Measurements from ENCODE around the gene RNF167.

RNF167 gene

GRCh38 chr17:4940555-4941318 lies 669 bp downstream of the RNF167 start:
- no peak for DNase-seq

GRCh38 chr17:4941319-4941610 lies 1.2 kb downstream of the RNF167 start:
- no peak for DNase-seq

- DNase-seq = no peak
Observed at GRCh38 chr17:4942760-4943508, 2.9 kb downstream of the RNF167 start.

GRCh38 chr17:4944163-4944553 lies 4.1 kb downstream of the RNF167 start:
- no peak for DNase-seq

GRCh38 chr17:4944554-4945175 lies 4.6 kb downstream of the RNF167 start:
- DNase-seq = no peak

- no peak for DNase-seq
Observed at GRCh38 chr17:4945176-4945943, 5.3 kb downstream of the RNF167 start.

GRCh38 chr17:4945944-4946280 lies 5.8 kb downstream of the RNF167 start:
- DNase-seq = no peak

- DNase-seq = no peak
Observed at GRCh38 chr17:4946312-4946976, 6.4 kb downstream of the RNF167 start.

GRCh38 chr17:4947010-4947410 lies 6.9 kb downstream of the RNF167 start:
- no peak for DNase-seq

- DNase-seq = peak; percentile 11
Observed at GRCh38 chr17:4947411-4948165, 7.5 kb downstream of the RNF167 start.

GRCh38 chr17:4948166-4948930 lies 8.3 kb downstream of the RNF167 start, which contains the start of gene PFN1:
PFN1 (minus strand) TSS chr17:4948530; CDS start chr17:4948394, 136 bp downstream.
- DNase-seq = peak; percentile 73

- DNase-seq = peak; percentile 73
Observed at GRCh38 chr17:4948931-4949320, 8.9 kb downstream of the RNF167 start.

- no peak for DNase-seq
Observed at GRCh38 chr17:4949321-4950074, 9.4 kb downstream of the RNF167 start.

- no peak for DNase-seq
Observed at GRCh38 chr17:4950075-4950745, 10.1 kb downstream of the RNF167 start.

GRCh38 chr17:4950746-4951204 lies 10.7 kb downstream of the RNF167 start, which contains the start of gene ENO3:
ENO3 (plus strand) TSS chr17:4951119; CDS start chr17:4951830, 711 bp downstream.
- no peak for DNase-seq

- no peak for DNase-seq
Observed at GRCh38 chr17:4951486-4951885, 11.4 kb downstream of the RNF167 start.

GRCh38 chr17:4953451-4953961 lies 13.4 kb downstream of the RNF167 start:
- DNase-seq = no peak

GRCh38 chr17:4955091-4955490 lies 15.0 kb downstream of the RNF167 start:
- no peak for DNase-seq

GRCh38 chr17:4956493-4957061 lies 16.5 kb downstream of the RNF167 start:
- DNase-seq = no peak
